Measurements from ENCODE around the gene KDM3A.

Gene KDM3A

GRCh38 chr2:86393521-86394491 is 47.4 kb upstream of the KDM3A start (continued):
- TF ChIP-seq, protein P1, sequence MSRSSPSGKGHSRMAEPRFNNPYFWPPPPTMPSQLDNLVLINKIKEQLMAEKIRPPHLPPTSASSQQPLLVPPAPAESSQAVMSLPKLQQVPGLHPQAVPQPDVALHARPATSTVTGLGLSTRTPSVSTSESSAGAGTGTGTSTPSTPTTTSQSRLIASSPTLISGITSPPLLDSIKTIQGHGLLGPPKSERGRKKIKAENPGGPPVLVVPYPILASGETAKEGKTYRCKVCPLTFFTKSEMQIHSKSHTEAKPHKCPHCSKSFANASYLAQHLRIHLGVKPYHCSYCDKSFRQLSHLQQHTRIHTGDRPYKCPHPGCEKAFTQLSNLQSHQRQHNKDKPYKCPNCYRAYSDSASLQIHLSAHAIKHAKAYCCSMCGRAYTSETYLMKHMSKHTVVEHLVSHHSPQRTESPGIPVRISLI (tag by site-specific recombination; IDR thresholded peaks at IDR 0.05): 0 out of 2 replicates have a peak, but pooled peaks have one; percentile 44
- TF ChIP-seq, protein P2, sequence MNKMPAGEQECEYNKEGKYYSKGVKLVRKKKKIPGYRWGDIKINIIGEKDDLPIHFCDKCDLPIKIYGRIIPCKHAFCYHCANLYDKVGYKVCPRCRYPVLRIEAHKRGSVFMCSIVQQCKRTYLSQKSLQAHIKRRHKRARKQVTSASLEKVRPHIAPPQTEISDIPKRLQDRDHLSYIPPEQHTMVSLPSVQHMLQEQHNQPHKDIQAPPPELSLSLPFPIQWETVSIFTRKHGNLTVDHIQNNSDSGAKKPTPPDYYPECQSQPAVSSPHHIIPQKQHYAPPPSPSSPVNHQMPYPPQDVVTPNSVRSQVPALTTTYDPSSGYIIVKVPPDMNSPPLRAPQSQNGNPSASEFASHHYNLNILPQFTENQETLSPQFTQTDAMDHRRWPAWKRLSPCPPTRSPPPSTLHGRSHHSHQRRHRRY (tag by site-specific recombination; IDR thresholded peaks at IDR 0.05): no peak
- TF ChIP-seq ZSCAN30 (tag by site-specific recombination; IDR thresholded peaks at IDR 0.05) (peak; percentile 49; the same call in 1 of the 2 replicates), WT1 (tag by site-specific recombination; IDR thresholded peaks at IDR 0.05) (no peak), ZFHX2 (tag by site-specific recombination; conservative IDR thresholded peaks at IDR 0.05) (peak; percentile 73), ZNF624 (tag by site-specific recombination; IDR thresholded peaks at IDR 0.05) (no peak), ZNF248 (tag by site-specific recombination; IDR thresholded peaks at IDR 0.05) (no peak), ZBTB1 (tag by site-specific recombination; IDR thresholded peaks at IDR 0.05) (no peak), KLF10 (tag by site-specific recombination; IDR thresholded peaks at IDR 0.05) (no peak), ZNF132 (tag by site-specific recombination; IDR thresholded peaks at IDR 0.05; ENCODE audit: borderline replicate concordance) (no peak), ZNF704 (tag by site-specific recombination; IDR thresholded peaks at IDR 0.05) (no peak)
- TF ChIP-seq, protein P3, sequence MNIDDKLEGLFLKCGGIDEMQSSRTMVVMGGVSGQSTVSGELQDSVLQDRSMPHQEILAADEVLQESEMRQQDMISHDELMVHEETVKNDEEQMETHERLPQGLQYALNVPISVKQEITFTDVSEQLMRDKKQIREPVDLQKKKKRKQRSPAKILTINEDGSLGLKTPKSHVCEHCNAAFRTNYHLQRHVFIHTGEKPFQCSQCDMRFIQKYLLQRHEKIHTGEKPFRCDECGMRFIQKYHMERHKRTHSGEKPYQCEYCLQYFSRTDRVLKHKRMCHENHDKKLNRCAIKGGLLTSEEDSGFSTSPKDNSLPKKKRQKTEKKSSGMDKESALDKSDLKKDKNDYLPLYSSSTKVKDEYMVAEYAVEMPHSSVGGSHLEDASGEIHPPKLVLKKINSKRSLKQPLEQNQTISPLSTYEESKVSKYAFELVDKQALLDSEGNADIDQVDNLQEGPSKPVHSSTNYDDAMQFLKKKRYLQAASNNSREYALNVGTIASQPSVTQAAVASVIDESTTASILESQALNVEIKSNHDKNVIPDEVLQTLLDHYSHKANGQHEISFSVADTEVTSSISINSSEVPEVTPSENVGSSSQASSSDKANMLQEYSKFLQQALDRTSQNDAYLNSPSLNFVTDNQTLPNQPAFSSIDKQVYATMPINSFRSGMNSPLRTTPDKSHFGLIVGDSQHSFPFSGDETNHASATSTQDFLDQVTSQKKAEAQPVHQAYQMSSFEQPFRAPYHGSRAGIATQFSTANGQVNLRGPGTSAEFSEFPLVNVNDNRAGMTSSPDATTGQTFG (tag by site-specific recombination; IDR thresholded peaks at IDR 0.05; ENCODE audit: borderline replicate concordance): no peak

GRCh38 chr2:86396291-86396785 is 44.8 kb upstream of the KDM3A start:
- H3K27ac ChIP-seq (ENCODE audit: extremely low read depth, low read depth, low read length): no peak overlapping the region
- H3K4me3 ChIP-seq (ENCODE audit: low read depth, low read length): no peak overlapping the region
- no peaks in the 10 kb centered on the region for H3K9me3 ChIP-seq (ENCODE audit: control insufficient read depth, insufficient read depth, low read depth, low read length)
- TF ChIP-seq ZNF121 (tag by site-specific recombination; IDR thresholded peaks at IDR 0.05) (no peak), CTCF (tag by site-specific recombination; IDR thresholded peaks at IDR 0.05) (0 out of 2 replicates have a peak, but pooled peaks have one; percentile 36), ZNF654 (tag by site-specific recombination; IDR thresholded peaks at IDR 0.05; ENCODE audit: low read depth) (peak; percentile 48), ZBTB6 (tag by site-specific recombination; IDR thresholded peaks at IDR 0.05) (peak; percentile 79; the same call in 1 of the 2 replicates)
- H3K4me1 ChIP-seq (ENCODE audit: control insufficient read depth, insufficient read depth, low read length): peaks cover 7% of the 10 kb centered on the region; the same call in 1 of the 2 replicates
- ChIA-PET CTCF (interaction anchor here (0.6 to 2.0 kb wide), 12 partner anchors 9 to 411 kb away, joined by 3 to 6 read pairs (median 4); partner anchors contain the start of gene KDM3A), POLR2A (interaction anchor here (1.3 kb wide), 1 partner anchor 44 kb away, joined by 7 read pairs; the partner anchor contains the start of gene KDM3A)
- no peaks in the 10 kb centered on the region for H3K36me3 ChIP-seq (ENCODE audit: control insufficient read depth in 2 of 2, insufficient read depth in 1 of 2, low read length in 2 of 2)

Data from HEK293 (cell line).